IMR-90 (cell line): Measurements from ENCODE around the gene ARMS2. TPM values are rescaled to one million over a fixed set of nuclear protein-coding genes. Genes with fewer than 3 reads are reported as not detected.

ENCODE experiments used
- ATAC-seq: fragments of 200-7000 bp; cut with Tn5 transposase; 2 replicates; pipeline ENCODE4 v1.9.1; 2020; ENCODE audit warnings: low read depth, mild to moderate bottlenecking, moderate library complexity
- BruUV-seq: library from RNA; stranded (reverse); fragments of 400-500 nt; replicated peaks from 2 replicates; lab custom pipeline; 2021; lab: Mats Ljungman, UMichigan
- CTCF ChIA-PET: fragments of 300-600 bp; formaldehyde crosslinking; extraction: SDS; loops from one replicate; lab custom pipeline; 2021; ENCODE audit warnings: antibody characterized with exemption; lab: Yijun Ruan, JAX
- POLR2A ChIA-PET: fragments of 300-600 bp; sonication (Branson Sonifier 250); formaldehyde crosslinking; loops from one replicate; lab custom pipeline; 2022; ENCODE audit warnings: antibody characterized with exemption; ENCODE audit not compliant: unreplicated experiment; lab: Charles Lee
- DNase-seq: peaks from one replicate; pipeline ENCODE4 v3.0.0; 2013
- H2AFZ ChIP-seq: replicated peaks from 2 replicates; pipeline ENCODE3; 2013; ENCODE audit warnings: low read length, mild to moderate bottlenecking; ENCODE audit not compliant: poor library complexity
- H2AK5ac ChIP-seq: 2 replicates; pipeline ENCODE4 v1.6.1; 2013; ENCODE audit warnings: low read depth, low read length, inconsistent platforms
- H2AK9ac ChIP-seq: replicated peaks from 2 replicates; pipeline ENCODE3; 2013; ENCODE audit warnings: mild to moderate bottlenecking, low read depth, low read length, moderate library complexity; ENCODE audit not compliant: poor library complexity
- H2BK120ac ChIP-seq: 2 replicates; pipeline ENCODE4 v1.6.1; 2013; ENCODE audit warnings: low read depth, low read length, inconsistent platforms
- H2BK15ac ChIP-seq: 3 replicates; pipeline ENCODE4 v1.6.1; 2013; ENCODE audit warnings: low read depth, low read length, inconsistent platforms
- H2BK20ac ChIP-seq: 2 replicates; pipeline ENCODE4 v1.6.1; 2013; ENCODE audit warnings: low read depth, mild to moderate bottlenecking, inconsistent platforms, low read length, moderate library complexity
- H2BK5ac ChIP-seq: 2 replicates; pipeline ENCODE4 v1.6.1; 2013; ENCODE audit warnings: mild to moderate bottlenecking, low read depth, low read length, inconsistent platforms; ENCODE audit not compliant: poor library complexity, severe bottlenecking
- H3K14ac ChIP-seq: replicated peaks from 2 replicates; pipeline ENCODE4 v1.6.1; 2013; ENCODE audit warnings: low read depth, low read length, inconsistent platforms
- H3K18ac ChIP-seq: 2 replicates; pipeline ENCODE4 v1.6.1; 2013; ENCODE audit warnings: low read depth, low read length, control low read depth
- H3K23ac ChIP-seq: 2 replicates; pipeline ENCODE4 v1.6.1; 2013; ENCODE audit warnings: low read depth, low read length, inconsistent platforms
- H3K27ac ChIP-seq: 2 replicates; pipeline ENCODE4 v1.5.1; 2013; ENCODE audit warnings: mild to moderate bottlenecking, control low read depth, low read length; ENCODE audit not compliant: insufficient read depth
- H3K27me3 ChIP-seq: 2 replicates; pipeline ENCODE4 v1.6.1; 2013; ENCODE audit warnings: low read length; ENCODE audit not compliant: control insufficient read depth, insufficient read depth
- H3K36me3 ChIP-seq: 2 replicates; pipeline ENCODE4 v1.6.1; 2013; ENCODE audit warnings: low read length, mixed read lengths; ENCODE audit not compliant: control insufficient read depth, insufficient read depth
- H3K4ac ChIP-seq: 2 replicates; pipeline ENCODE4 v1.6.1; 2013; ENCODE audit warnings: low read depth, low read length, inconsistent platforms
- H3K4me1 ChIP-seq: 2 replicates; pipeline ENCODE4 v1.6.1; 2013; ENCODE audit warnings: low read length, mixed read lengths; ENCODE audit not compliant: control insufficient read depth, insufficient read depth
- H3K4me2 ChIP-seq: 2 replicates; pipeline ENCODE4 v1.6.1; 2013; ENCODE audit warnings: low read depth, mild to moderate bottlenecking, control low read depth, low read length, moderate library complexity
- H3K4me3 ChIP-seq: 2 replicates; pipeline ENCODE4 v1.5.1; 2013; ENCODE audit warnings: low read depth, mild to moderate bottlenecking, control low read depth, low read length, moderate library complexity; ENCODE audit not compliant: insufficient read depth
- H3K56ac ChIP-seq: 2 replicates; pipeline ENCODE4 v1.6.1; 2013; ENCODE audit warnings: low read length, inconsistent platforms; ENCODE audit not compliant: insufficient read depth; ENCODE audit errors: extremely low read depth
- H3K79me1 ChIP-seq, 2 experiments: 2 replicates each; pipeline ENCODE4 v1.6.1; 2013; ENCODE audit warnings: low read length in 2 of 2, inconsistent platforms in 1 of 2, low read depth in 1 of 2
- H3K9ac ChIP-seq: 2 replicates; pipeline ENCODE4 v1.6.1; 2013; ENCODE audit warnings: low read depth, low read length, control low read depth
- H3K9me1 ChIP-seq: 2 replicates; pipeline ENCODE4 v1.6.1; 2013; ENCODE audit warnings: low read length, inconsistent platforms; ENCODE audit not compliant: insufficient read depth
- H3K9me3 ChIP-seq: 2 replicates; pipeline ENCODE4 v1.6.1; 2013; ENCODE audit warnings: low read length; ENCODE audit not compliant: control insufficient read depth, insufficient read depth
- H4K20me1 ChIP-seq: 2 replicates; pipeline ENCODE4 v1.6.1; 2013; ENCODE audit warnings: low read length, inconsistent platforms; ENCODE audit not compliant: insufficient read depth
- H4K5ac ChIP-seq: 2 replicates; pipeline ENCODE4 v1.6.1; 2013; ENCODE audit warnings: mild to moderate bottlenecking, low read depth, low read length, control low read depth
- H4K8ac ChIP-seq, 2 experiments: 2 replicates each; pipeline ENCODE4 v1.6.1; 2013; ENCODE audit warnings: low read depth in 2 of 2, low read length in 2 of 2, control low read depth in 1 of 2, inconsistent platforms in 1 of 2
- H4K91ac ChIP-seq: 2 replicates; pipeline ENCODE4 v1.6.1; 2013; ENCODE audit warnings: low read depth, low read length, inconsistent platforms; ENCODE audit not compliant: insufficient read depth
- BHLHE40 ChIP-seq: fragments of 150-350 bp; IDR thresholded peaks from 2 replicates; pipeline ENCODE4 v1.6.1; 2016; ENCODE audit warnings: mild to moderate bottlenecking, low read depth, low read length
- CEBPB ChIP-seq: IDR thresholded peaks from 2 replicates; pipeline ENCODE4 v1.6.1; 2012; ENCODE audit warnings: low read depth, low read length, improper control_type of control experiment
- CHD1 ChIP-seq: IDR thresholded peaks from 2 replicates; pipeline ENCODE4 v1.6.1; 2012; ENCODE audit warnings: low read depth, low read length, improper control_type of control experiment
- FOS ChIP-seq: fragments of 150-350 bp; IDR thresholded peaks from 2 replicates; pipeline ENCODE4 v1.6.1; 2016; ENCODE audit warnings: low read depth, low read length
- MAFK ChIP-seq: IDR thresholded peaks from 2 replicates; pipeline ENCODE4 v1.6.1; 2012; ENCODE audit warnings: low read depth, low read length, improper control_type of control experiment
- NFE2L2 ChIP-seq: fragments of 150-350 bp; IDR thresholded peaks from 2 replicates; pipeline ENCODE4 v1.6.1; 2016; ENCODE audit warnings: low read depth, mild to moderate bottlenecking, low read length
- RCOR1 ChIP-seq: IDR thresholded peaks from 2 replicates; pipeline ENCODE4 v1.6.1; 2012; ENCODE audit warnings: mild to moderate bottlenecking, low read length, improper control_type of control experiment; ENCODE audit not compliant: insufficient replicate concordance
- SMC3 ChIP-seq: fragments of 150-350 bp; IDR thresholded peaks from 2 replicates; pipeline ENCODE4 v1.6.1; 2016; ENCODE audit warnings: low read depth, mild to moderate bottlenecking, antibody characterized with exemption, low read length, moderate library complexity
- WGBS, 2 experiments: methylation state at CpG; one replicate each; pipeline versions ENCODE4 v1.1.5 to v1.1.7; 2013; ENCODE audit warnings: missing lambda C conversion rate in 2 of 2; ENCODE audit not compliant: insufficient read length in 1 of 2; ENCODE audit errors: extremely low coverage in 2 of 2; 5-methylcytosine and 5-hydroxymethylcytosine counted together
- dilution Hi-C: fragments of 300-500 bp; cut with HindIII; formaldehyde crosslinking; loops from one replicate; pipeline ENCODE4 v1.14.3; 2018; ENCODE audit warnings: low sequenced_read_pairs; ENCODE audit not compliant: unreplicated experiment
- in situ Hi-C: fragments of 300-500 bp; cut with MboI; formaldehyde crosslinking; loops from 3 replicates; pipeline ENCODE4 v1.14.3; 2019; ENCODE audit warnings: low sequenced_read_pairs, inconsistent platforms, mixed read lengths
- intact Hi-C: fragments of 100-400 bp; cut with micrococcal nuclease; formaldehyde crosslinking; loops from 2 replicates; pipeline ENCODE4 v1.10.0; 2022
- polyA plus RNA-seq, 3 experiments: library from polyadenylated mRNA; depleted of rRNA; stranded (reverse); fragments of >200 nt; gene quantifications; 2 replicates each; pipeline ENCODE4 v1.2.3, GENCODE V29; 2012; ENCODE audit warnings: low replicate concordance in 1 of 3
- total RNA-seq: library from RNA; depleted of rRNA; stranded (reverse); fragments of >200 nt; gene quantifications from 2 replicates; pipeline ENCODE4 v1.2.3, GENCODE V29; 2012
- TF ChIP-seq, protein P1 (sequence below): fragments of 150-350 bp; IDR thresholded peaks from 2 replicates; pipeline ENCODE4 v1.6.1; 2016; ENCODE audit warnings: low read depth, mild to moderate bottlenecking, low read length, moderate library complexity, borderline replicate concordance
- TF ChIP-seq, protein P2 (sequence below): fragments of 150-350 bp; IDR thresholded peaks from 2 replicates; pipeline ENCODE4 v1.6.1; 2017; ENCODE audit warnings: mild to moderate bottlenecking, antibody characterized with exemption, low read length, low read depth
- TF ChIP-seq, protein P3 (sequence below): conservative IDR thresholded peaks from 2 replicates; pipeline ENCODE4 v1.5.1; 2012; ENCODE audit warnings: mild to moderate bottlenecking, low read depth, low read length, improper control_type of control experiment

Gene ARMS2
- total and polyA plus RNA-seq, 2 of the 4 experiments (the other 2 are of a cell fraction), result not detected

DNA sequence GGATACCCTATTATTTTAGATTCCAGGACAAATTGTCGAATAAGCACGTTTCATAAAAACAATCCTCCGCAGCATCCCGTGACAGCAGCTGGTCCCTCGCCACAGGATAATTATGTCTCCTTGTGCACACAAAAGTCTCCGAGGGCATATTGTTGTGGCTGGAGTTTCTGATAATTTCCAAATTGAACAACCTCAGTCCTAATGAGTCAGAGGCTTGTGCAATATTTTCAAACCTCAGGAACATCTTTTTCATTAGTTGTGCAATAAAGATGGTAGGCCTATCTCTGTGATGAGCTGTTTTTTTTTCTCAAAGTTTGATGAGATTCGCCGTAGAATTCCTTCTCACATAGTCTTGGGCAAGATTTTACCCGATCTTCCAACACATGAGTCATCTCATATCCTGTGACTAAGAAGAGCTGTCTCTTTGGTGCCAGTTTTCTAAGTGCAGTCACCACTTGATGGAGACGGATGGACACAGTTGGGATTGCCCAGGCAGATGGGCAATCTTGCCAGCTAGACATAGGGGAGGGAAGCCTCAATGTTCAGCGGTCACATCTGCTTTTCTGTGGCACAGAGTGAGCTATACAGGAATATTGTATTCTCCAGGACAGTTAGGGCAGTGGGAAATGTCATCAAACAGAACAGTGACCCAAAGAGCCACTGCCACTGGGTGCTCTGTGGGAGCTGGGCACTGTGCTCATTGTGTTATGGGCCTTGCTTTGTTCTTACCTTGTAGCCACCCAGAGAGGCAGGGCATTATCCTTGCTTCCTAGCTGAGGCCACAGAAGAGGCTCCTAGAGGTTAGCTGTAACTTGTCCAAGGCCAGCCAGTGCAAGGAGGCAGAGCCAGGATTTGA, 14.7 kb downstream of the ARMS2 start:
- POLR2A ChIA-PET, result interaction anchor here (0.7 kb wide), 1 partner anchor 341 kb away, joined by 3 read pairs; no protein-coding TSS in a partner anchor
- BruUV-seq, result no TSS peak
- H4K20me1 ChIP-seq, result peaks cover 12% of the 10 kb centered on the region; the same call in 1 of the 2 replicates
- H3K36me3 ChIP-seq, result no peaks in the 10 kb centered on the region; the same call in 1 of the 2 replicates
- peak overlapping the region; percentile 89 for H2AK5ac ChIP-seq
- peaks cover 14% of the 10 kb centered on the region for H3K4me1 ChIP-seq
- H3K9me3 ChIP-seq, result no peaks in the 10 kb centered on the region
- intact Hi-C loops, result loop anchor here (1.0 to 2.0 kb wide), 2 partner anchors 8 to 36 kb away; partner anchors contain the start of gene HTRA1
- CTCF ChIA-PET, result interaction anchor here (0.6 to 1.9 kb wide), 4 partner anchors 27 to 94 kb away, joined by 3 to 5 read pairs (median 4); partner anchors contain the start of gene PLEKHA1
- H2AFZ ChIP-seq, result peak overlapping the region; percentile 15
- H3K56ac ChIP-seq, result no peak overlapping the region
- dilution Hi-C loops, result no loop called here
- peaks cover 9 to 36% of the 10 kb centered on the region in 2 experiments; a peak in 3 of 4 replicates for H3K79me1 ChIP-seq
- peak overlapping the region; percentile 40 for H3K4me2 ChIP-seq
- H3K14ac ChIP-seq, result 0 out of 2 replicates have a peak overlapping the region, but pooled peaks have one; percentile 2
- H3K9me1 ChIP-seq, result peaks cover 22% of the 10 kb centered on the region
- no CpG with 5 or more reads among the region's 11 CpGs for WGBS, 2 experiments
- H3K27me3 ChIP-seq, result no peaks in the 10 kb centered on the region
- in situ Hi-C loops, result loop anchor here (10.0 kb wide), 1 partner anchor 344 kb away; no protein-coding TSS in a partner anchor
- peak overlapping the region; percentile 39; the same call in 1 of the 2 replicates for H3K27ac ChIP-seq
- H2BK15ac ChIP-seq, result peak overlapping the region; percentile 24; the same call in 2 of the 3 replicates
- H4K5ac ChIP-seq, result peak overlapping the region; percentile 5; the same call in 1 of the 2 replicates
- peak; percentile 86 for ATAC-seq
- 0 out of 2 replicates have a peak overlapping the region, but pooled peaks have one; percentile 9 for H3K23ac ChIP-seq
- peak overlapping the region; percentile 53 for H4K91ac ChIP-seq
- peak overlapping the region; percentile 74 for H2BK120ac ChIP-seq
- peak; percentile 98 for DNase-seq
- no peak overlapping the region for H3K4me3 ChIP-seq
- peak overlapping the region; percentile 78 for H3K4ac ChIP-seq
- no peak overlapping the region; a peak in 1 of 4 replicates for H4K8ac ChIP-seq
- H2AK9ac ChIP-seq, result peak overlapping the region; percentile 20
- peak overlapping the region; percentile 72 for H3K18ac ChIP-seq
- no peak overlapping the region for H3K9ac ChIP-seq
- TF ChIP-seq BHLHE40 (peak; percentile 85), NFE2L2 (no peak; the same call in 1 of the 2 replicates), RCOR1 (peak; percentile 90), FOS (peak; percentile 98), CHD1 (peak; percentile 74; the same call in 1 of the 2 replicates), CEBPB (peak; percentile 100), MAFK (peak; percentile 19; the same call in 1 of the 2 replicates), SMC3 (peak; percentile 19; the same call in 1 of the 2 replicates)
- TF ChIP-seq, protein P1, sequence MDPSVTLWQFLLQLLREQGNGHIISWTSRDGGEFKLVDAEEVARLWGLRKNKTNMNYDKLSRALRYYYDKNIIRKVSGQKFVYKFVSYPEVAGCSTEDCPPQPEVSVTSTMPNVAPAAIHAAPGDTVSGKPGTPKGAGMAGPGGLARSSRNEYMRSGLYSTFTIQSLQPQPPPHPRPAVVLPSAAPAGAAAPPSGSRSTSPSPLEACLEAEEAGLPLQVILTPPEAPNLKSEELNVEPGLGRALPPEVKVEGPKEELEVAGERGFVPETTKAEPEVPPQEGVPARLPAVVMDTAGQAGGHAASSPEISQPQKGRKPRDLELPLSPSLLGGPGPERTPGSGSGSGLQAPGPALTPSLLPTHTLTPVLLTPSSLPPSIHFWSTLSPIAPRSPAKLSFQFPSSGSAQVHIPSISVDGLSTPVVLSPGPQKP, result no peak
- TF ChIP-seq, protein P2, sequence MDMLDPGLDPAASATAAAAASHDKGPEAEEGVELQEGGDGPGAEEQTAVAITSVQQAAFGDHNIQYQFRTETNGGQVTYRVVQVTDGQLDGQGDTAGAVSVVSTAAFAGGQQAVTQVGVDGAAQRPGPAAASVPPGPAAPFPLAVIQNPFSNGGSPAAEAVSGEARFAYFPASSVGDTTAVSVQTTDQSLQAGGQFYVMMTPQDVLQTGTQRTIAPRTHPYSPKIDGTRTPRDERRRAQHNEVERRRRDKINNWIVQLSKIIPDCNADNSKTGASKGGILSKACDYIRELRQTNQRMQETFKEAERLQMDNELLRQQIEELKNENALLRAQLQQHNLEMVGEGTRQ, result no peak
- TF ChIP-seq, protein P3, sequence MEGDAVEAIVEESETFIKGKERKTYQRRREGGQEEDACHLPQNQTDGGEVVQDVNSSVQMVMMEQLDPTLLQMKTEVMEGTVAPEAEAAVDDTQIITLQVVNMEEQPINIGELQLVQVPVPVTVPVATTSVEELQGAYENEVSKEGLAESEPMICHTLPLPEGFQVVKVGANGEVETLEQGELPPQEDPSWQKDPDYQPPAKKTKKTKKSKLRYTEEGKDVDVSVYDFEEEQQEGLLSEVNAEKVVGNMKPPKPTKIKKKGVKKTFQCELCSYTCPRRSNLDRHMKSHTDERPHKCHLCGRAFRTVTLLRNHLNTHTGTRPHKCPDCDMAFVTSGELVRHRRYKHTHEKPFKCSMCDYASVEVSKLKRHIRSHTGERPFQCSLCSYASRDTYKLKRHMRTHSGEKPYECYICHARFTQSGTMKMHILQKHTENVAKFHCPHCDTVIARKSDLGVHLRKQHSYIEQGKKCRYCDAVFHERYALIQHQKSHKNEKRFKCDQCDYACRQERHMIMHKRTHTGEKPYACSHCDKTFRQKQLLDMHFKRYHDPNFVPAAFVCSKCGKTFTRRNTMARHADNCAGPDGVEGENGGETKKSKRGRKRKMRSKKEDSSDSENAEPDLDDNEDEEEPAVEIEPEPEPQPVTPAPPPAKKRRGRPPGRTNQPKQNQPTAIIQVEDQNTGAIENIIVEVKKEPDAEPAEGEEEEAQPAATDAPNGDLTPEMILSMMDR, result peak; percentile 9; the same call in 1 of the 2 replicates
- peak overlapping the region; percentile 20 for H2BK5ac ChIP-seq
- H2BK20ac ChIP-seq, result peak overlapping the region; percentile 76
